HG03103 (cell line): Measurements from ENCODE around the gene SRF.
A peak's percentile ranks its signal among the peaks of the same experiment; 100 is the strongest.
"Not testable (repeated sequence)": the region's sequence is repeated elsewhere in the genome, so short reads cannot be mapped to it uniquely, and the experiment has no call there.

ENCODE experiments used
- ATAC-seq: cut with Tn5 transposase; IDR thresholded peaks from one replicate; pipeline ENCODE4 v1.9.1; 2021; ENCODE audit warnings: low read depth; ENCODE audit not compliant: unreplicated experiment

SRF gene

GRCh38 chr6:43170931-43171706 is at the start of gene SRF:
Gene SRF, plus strand, starts transcription at chr6:43171269. Its CDS starts 388 bp downstream, at chr6:43171657.
- ATAC-seq, result peak; percentile 49

DNA sequence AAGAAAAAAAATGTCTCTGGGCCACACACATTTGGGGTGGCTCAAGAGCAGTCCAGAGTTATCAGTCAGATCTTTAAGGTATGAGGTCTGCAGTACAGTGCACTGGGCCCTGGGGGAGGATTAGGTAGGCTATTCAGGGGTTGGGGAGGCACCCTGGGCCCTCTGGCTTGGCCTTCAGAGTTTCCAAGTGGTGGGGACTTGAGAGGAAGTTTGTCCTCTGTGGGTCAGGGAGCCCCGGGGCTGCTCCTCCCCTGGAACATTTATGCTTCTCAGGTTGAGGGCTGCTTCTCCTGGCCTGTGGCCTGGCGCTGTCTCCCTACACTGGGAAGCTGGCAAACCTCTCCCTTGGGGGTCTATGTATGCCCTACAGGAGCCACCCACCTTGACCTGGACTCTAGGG is 48.9 kb upstream of the SRF start:
- no peak for ATAC-seq

DNA sequence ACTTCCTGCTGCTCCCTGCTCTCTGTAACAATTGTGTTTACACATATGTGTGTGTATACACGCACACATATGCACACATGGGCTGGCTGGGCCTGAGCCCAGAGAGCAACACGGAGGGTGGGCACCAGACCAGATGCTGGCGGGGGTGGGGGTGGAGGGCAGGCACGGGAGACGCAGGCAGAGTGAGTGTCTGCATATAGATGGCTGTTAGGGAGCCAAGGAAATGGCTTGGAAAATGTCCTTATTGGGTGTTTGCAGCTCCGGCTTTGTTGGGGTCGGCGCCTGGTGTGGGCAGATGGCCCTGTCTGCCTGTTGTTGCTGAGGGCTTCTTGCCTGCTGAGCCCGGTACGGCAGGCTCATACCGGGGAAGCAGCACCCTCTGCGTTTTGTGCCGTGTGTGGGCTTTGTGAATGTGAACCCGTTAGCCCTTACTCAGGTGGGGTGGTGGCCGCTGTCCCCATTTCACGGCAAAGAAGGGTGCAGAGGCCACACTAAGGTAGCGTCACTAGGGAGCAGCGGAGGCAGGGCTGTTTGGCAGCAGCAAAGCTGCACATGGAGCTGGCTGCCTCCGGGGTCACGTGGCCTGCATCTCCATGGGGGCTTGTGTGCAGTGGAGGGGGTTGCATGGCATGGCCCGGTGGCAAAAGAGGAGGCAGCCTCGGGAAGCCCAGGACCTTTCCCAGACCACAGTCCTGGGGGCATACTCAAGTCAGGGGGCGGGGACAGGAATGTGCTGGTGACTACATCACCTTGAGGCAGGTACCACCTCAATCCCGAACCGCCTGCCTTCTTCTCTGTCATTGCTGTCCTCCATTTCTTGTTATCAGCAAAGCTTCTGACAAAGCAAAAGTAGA is 47.4 kb upstream of the SRF start:
- ATAC-seq, result no peak

- ATAC-seq, result no peak
Observed at GRCh38 chr6:43124481-43124880, 46.6 kb upstream of the SRF start.

- no peak for ATAC-seq
Observed at GRCh38 chr6:43125119-43125518, 46.0 kb upstream of the SRF start.

- ATAC-seq, result no peak
Observed at GRCh38 chr6:43125555-43125954, 45.5 kb upstream of the SRF start.

- no peak for ATAC-seq
Observed at GRCh38 chr6:43127180-43127579, 43.9 kb upstream of the SRF start.

DNA sequence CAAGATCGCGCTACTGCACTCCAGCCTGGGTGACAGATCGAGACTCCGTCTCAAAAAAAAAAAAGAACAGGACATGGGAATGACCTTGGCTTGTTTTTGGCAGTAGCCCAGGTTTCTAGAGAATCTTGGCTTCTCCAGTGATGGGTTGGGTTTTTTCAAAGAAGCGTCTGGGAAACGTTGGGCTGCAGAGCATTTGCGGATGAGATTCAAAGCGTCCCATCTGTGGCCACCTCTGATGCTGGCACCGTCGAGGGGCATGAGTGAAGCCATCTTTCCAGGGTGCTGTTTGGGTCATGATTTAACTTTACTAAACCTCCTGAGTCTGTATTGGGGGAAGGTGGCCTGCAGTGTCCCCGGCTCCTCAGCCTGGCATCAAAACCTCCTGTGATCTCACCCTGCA is 43.2 kb upstream of the SRF start:
- no peak for ATAC-seq

DNA sequence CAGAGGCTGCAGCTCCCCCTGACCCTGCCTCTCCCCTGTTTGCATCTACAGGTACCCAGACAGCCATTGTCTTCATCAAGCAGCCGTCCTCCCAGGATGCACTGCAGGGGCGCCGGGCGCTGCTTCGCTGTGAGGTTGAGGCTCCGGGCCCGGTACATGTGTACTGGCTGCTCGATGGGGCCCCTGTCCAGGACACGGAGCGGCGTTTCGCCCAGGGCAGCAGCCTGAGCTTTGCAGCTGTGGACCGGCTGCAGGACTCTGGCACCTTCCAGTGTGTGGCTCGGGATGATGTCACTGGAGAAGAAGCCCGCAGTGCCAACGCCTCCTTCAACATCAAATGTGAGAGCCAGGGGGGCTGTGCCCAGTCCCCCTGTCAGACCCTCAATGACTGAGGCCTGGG is 42.1 kb upstream of the SRF start:
- ATAC-seq, result no peak

GRCh38 chr6:43129434-43130194 is 41.5 kb upstream of the SRF start:
- no peak for ATAC-seq

DNA sequence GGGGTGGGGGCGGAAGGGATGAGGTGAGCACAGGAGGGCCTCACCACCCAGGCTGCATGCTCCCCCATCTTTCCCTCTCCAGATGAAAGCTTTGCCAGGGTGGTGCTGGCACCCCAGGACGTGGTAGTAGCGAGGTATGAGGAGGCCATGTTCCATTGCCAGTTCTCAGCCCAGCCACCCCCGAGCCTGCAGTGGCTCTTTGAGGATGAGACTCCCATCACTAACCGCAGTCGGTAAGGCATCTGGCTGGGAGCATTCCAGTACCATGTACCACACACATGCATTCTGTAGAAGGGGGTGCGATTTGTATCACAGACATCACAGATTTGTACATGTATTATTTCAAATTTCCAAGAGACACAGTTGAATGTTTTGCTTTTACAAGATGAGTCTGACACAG is 40.6 kb upstream of the SRF start:
- no peak for ATAC-seq

GRCh38 chr6:43131379-43131778 is 39.7 kb upstream of the SRF start:
- not testable (repeated sequence) for ATAC-seq

GRCh38 chr6:43138267-43138666 is 32.8 kb upstream of the SRF start:
- no peak for ATAC-seq

- not testable (repeated sequence) for ATAC-seq
Observed at GRCh38 chr6:43139973-43140372, 31.1 kb upstream of the SRF start.

GRCh38 chr6:43141644-43142043 is 29.4 kb upstream of the SRF start:
- ATAC-seq, result no peak

DNA sequence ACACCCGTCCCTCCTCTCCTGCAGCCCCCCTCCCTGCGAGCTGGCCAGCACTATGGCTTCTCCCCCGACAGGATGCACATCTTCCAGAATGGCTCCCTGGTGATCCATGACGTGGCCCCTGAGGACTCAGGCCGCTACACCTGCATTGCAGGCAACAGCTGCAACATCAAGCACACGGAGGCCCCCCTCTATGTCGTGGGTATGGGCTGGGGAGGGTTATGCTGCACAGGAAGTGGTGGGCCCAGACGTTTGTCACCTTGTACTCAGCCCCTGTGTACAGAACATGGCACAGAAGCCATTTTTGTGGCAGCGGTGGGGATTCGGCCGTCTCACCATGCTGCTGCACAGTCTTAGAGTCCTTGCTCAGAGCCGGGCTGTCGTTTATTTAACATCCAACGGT is 29.0 kb upstream of the SRF start:
- no peak for ATAC-seq

DNA sequence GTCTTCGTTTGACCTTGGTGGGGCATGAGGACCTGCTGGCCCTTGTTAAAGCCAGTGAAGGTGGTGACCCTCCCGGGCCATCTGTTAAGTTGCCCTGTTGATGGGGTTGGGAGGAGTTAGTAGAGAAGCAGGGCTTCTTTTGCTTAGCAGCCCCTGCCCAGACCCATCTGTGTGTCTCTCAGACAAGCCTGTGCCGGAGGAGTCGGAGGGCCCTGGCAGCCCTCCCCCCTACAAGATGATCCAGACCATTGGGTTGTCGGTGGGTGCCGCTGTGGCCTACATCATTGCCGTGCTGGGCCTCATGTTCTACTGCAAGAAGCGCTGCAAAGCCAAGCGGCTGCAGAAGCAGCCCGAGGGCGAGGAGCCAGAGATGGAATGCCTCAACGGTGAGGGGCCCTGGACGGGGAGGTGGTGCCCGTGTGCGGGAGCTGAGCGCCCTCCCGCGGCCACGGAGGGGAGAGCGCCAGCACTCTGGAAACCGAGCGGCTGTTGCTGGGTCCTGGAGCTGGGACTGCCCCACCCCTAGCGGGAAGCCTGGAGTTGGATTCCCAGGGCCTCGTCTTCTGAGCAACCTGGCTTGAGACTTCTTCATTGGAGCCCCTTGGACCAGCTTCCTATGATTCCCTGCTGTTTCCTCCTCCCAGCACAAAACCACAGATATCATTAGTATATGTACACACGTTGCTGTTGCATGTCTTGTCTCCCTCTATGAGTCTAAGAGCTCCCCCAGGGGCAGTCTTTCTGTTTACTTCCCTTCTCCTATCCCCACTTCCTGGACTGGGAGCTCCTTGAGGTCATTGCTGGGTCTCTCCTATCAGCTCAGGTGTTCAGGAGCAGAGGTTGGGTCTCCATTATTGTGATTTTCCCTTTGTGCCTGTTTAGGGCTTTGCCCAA is 27.6 kb upstream of the SRF start:
- ATAC-seq, result peak; percentile 63

DNA sequence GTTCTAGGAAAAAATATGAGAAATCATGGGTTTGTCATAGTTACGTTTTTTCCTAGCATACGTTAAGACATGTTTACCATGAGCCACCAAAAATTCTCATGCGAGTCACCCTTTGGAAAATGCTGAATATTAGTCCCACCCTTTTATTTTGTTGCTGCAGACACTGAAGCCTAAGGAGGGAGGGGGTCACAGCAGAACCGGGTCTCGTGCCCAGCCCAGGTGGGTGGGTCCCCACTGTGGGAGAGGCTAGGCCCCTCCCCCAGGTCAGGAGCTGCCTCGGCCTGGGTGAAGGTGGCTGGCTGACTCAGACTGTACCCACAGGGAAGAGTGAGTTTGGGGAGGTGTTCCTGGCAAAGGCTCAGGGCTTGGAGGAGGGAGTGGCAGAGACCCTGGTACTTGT is 26.2 kb upstream of the SRF start:
- no peak for ATAC-seq

- ATAC-seq, result no peak
Observed at GRCh38 chr6:43146261-43146660, 24.8 kb upstream of the SRF start.
